Smooth muscle cell of the pulmonary artery (primary cell): ENCODE data around the gene HCAR1. TPM values are rescaled to one million over a fixed set of nuclear protein-coding genes. Genes with fewer than 3 reads are reported as not detected.

ENCODE experiments used
- total RNA-seq: library from RNA; depleted of rRNA; stranded (reverse); fragments of >200 nt; gene quantifications from 2 replicates; pipeline ENCODE4 v1.2.3, GENCODE V29; 2014

HCAR1 gene
- total RNA-seq: 0.17 and 0.85 TPM in 2 replicates

GRCh38 chr12:122730215-122731014, at the start of gene HCAR1:
Gene HCAR1 (minus strand): TSS chr12:122730844. CDS start chr12:122730339, 505 bp downstream.

GRCh38 chr12:122752464-122753318, 22.0 kb upstream of the HCAR1 start, which contains the start of gene DENR:
Gene DENR (plus strand): TSS chr12:122752824. CDS start chr12:122753702, 878 bp downstream.

GRCh38 chr12:122716658-122717057, 14.0 kb downstream of the HCAR1 start, which contains the start of gene HCAR3:
Gene HCAR3 (minus strand): TSS chr12:122716811. CDS start chr12:122716737, 74 bp downstream.

GRCh38 chr12:122702890-122703611, 27.6 kb downstream of the HCAR1 start, which contains the start of gene HCAR2:
Gene HCAR2 (minus strand): TSS chr12:122703357. CDS start chr12:122703283, 74 bp downstream.

Other genes starting within 250 kb of the HCAR1 start
- gene ZCCHC8, start 229.9 kb downstream of the HCAR1 start, total RNA-seq: 11.6 and 11.9 TPM in 2 replicates
- gene RSRC2, start 203.9 kb downstream of the HCAR1 start, total RNA-seq: 27.7 and 30.2 TPM in 2 replicates
- gene KNTC1, start 203.6 kb downstream of the HCAR1 start, total RNA-seq: 10.5 and 12.1 TPM in 2 replicates
- not detected in 2 replicates for gene HCAR2, start 27.5 kb downstream of the HCAR1 start, total RNA-seq
- not detected in 2 replicates for gene HCAR3, start 14.0 kb downstream of the HCAR1 start, total RNA-seq
- 26.3 and 28.7 TPM in 2 replicates for gene DENR, start 22.0 kb upstream of the HCAR1 start, total RNA-seq
- gene CCDC62, start 43.7 kb upstream of the HCAR1 start, total RNA-seq: 0.40 and 0.65 TPM in 2 replicates
- 8.7 and 17.1 TPM in 2 replicates for gene HIP1R, start 104.6 kb upstream of the HCAR1 start, total RNA-seq
- gene VPS37B, start 165.3 kb upstream of the HCAR1 start, total RNA-seq: 11.0 and 17.6 TPM in 2 replicates
- 15.1 and 16.4 TPM in 2 replicates for gene ABCB9, start 235.6 kb upstream of the HCAR1 start, total RNA-seq
- gene OGFOD2, start 244.4 kb upstream of the HCAR1 start, total RNA-seq: 8.7 and 12.4 TPM in 2 replicates
- 97.6 and 98.4 TPM in 2 replicates for gene ARL6IP4, start 249.8 kb upstream of the HCAR1 start, total RNA-seq